Peyer's patch (tissue), 4 donors: Measurements from ENCODE around the gene ARHGAP24.

Source experiments
- CTCF ChIP-seq, 6 experiments: fragments of 450-650 bp in 4 of 6; fragments of 200-600 bp in 2 of 6; sonication (generic) in 1 of 6; IDR thresholded peaks; one replicate each; pipeline ENCODE4 v1.5.1; 2017 to 2019; ENCODE audit warnings: antibody characterized with exemption in 6 of 6, mild to moderate bottlenecking in 3 of 6, moderate library complexity in 1 of 6
- POLR2A ChIP-seq, 2 donors: fragments of 450-650 bp; IDR thresholded peaks; one replicate each; pipeline ENCODE4 v1.5.1; 2017; ENCODE audit warnings: antibody characterized with exemption in 2 of 2, mild to moderate bottlenecking in 2 of 2, moderate library complexity in 2 of 2

DNA sequence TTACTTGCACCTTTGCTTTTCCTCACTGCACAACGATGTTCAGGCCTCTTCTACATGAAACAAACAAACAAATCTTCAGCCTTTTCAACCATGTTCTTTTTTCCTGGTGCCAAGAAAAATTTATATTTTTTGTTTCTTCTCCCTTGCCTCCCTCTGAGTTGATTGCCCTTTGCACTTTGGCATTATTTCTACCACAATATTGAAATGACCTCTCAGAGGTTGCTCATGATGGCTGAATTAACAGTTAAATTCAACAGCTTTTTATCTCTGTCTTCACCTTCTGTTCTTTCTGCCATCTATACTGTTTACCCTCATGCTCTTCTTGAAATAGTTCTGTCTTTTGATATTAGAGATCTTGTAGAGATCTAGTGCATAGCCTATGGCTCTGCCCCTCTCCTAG, 308.9 kb downstream of the ARHGAP24 start:
- TF ChIP-seq CTCF (IDR thresholded peaks at IDR 0.05): no peak
- no peak for TF ChIP-seq POLR2A (IDR thresholded peaks at IDR 0.05)
